Suprapubic skin (tissue), 4 donors: ENCODE measurements around the gene GDF2.

Source experiments
- CTCF ChIP-seq, 2 donors: fragments of 200-600 bp in 1 of 2; fragments of 450-650 bp in 1 of 2; sonication (generic) in 1 of 2; IDR thresholded peaks; one replicate each; pipeline ENCODE4 v1.5.1; 2016 to 2019; ENCODE audit warnings: antibody characterized with exemption in 2 of 2, mild to moderate bottlenecking in 1 of 2, moderate library complexity in 1 of 2
- EP300 ChIP-seq: sonication (generic); formaldehyde crosslinking; IDR thresholded peaks from one replicate; pipeline ENCODE4 v1.6.1; 2017; ENCODE audit warnings: antibody characterized with exemption
- POLR2A ChIP-seq, 2 donors: fragments of 450-650 bp; IDR thresholded peaks; one replicate each; pipeline ENCODE4 v1.6.1; 2017; ENCODE audit warnings: antibody characterized with exemption in 2 of 2, mild to moderate bottlenecking in 2 of 2, moderate library complexity in 2 of 2
- POLR2AphosphoS5 ChIP-seq, 3 donors: sonication (generic); formaldehyde crosslinking; IDR thresholded peaks; one replicate each; pipeline ENCODE4 v1.6.1; 2017; ENCODE audit warnings: antibody characterized with exemption in 3 of 3

- TF ChIP-seq CTCF (IDR thresholded peaks at IDR 0.05) (no peak), POLR2A (IDR thresholded peaks at IDR 0.05) (no peak), EP300 (no peak), POLR2AphosphoS5 (IDR thresholded peaks at IDR 0.05) (no peak)
These were observed 34.5 kb downstream of the GDF2 start for GRCh38 chr10:47356708-47357107.
